Spleen (tissue), 7 donors: ENCODE data around the gene GADL1.

Experiments
- CTCF ChIP-seq, 11 experiments: fragments of 200-600 bp in 7 of 11; fragments of 450-650 bp in 4 of 11; sonication (generic) in 4 of 11; IDR thresholded peaks in 8 of 11; conservative IDR thresholded peaks in 3 of 11; 1 replicate in 7 of 11; 2 replicates in 4 of 11; pipeline versions ENCODE4 v1.4.0 to v1.8.0; 2016 to 2021; ENCODE audit warnings: antibody characterized with exemption in 11 of 11, inconsistent platforms in 4 of 11, mild to moderate bottlenecking in 1 of 11
- POLR2A ChIP-seq, 3 donors: fragments of 450-650 bp; IDR thresholded peaks; one replicate each; pipeline ENCODE4 v1.5.1; 2017; ENCODE audit warnings: antibody characterized with exemption in 3 of 3, mild to moderate bottlenecking in 1 of 3
- donor health status: DM: no; HTN: no; CAD: no; lungs with moderate emphysema.
- donor health status: DM: no; HTN: no; CAD: no.
- donor health status: DM: no; HTN: no; CAD: no.

GRCh38 chr3:30904996-30905395 lies 10.5 kb upstream of the GADL1 start:
- TF ChIP-seq CTCF (IDR thresholded peaks at IDR 0.05 in 8 of 11, conservative IDR thresholded peaks at IDR 0.05 in 3 of 11): no peak
- no peak for TF ChIP-seq POLR2A (IDR thresholded peaks at IDR 0.05)
